Ovary (tissue), 9 donors: Measurements from ENCODE around the gene GLT8D1. TPM values are rescaled to one million over a fixed set of nuclear protein-coding genes. Genes with fewer than 3 reads are reported as not detected.
"Not testable (repeated sequence)": the region's sequence is repeated elsewhere in the genome, so short reads cannot be mapped to it uniquely, and the experiment has no call there.

Experiments
- DNase-seq, 5 donors: peaks; one replicate each; pipeline ENCODE4 v3.0.0-alpha.2; 2019 to 2020
- H3K27ac ChIP-seq, 2 donors: fragments of 200-600 bp; one replicate each; pipeline versions ENCODE4 v1.5.1 to v1.8.0; 2019 to 2022
- H3K27me3 ChIP-seq: fragments of 200-600 bp; one replicate; pipeline ENCODE4 v1.8.0; 2022
- H3K36me3 ChIP-seq: fragments of 200-600 bp; sonication (generic); one replicate; pipeline ENCODE4 v1.5.1; 2019
- H3K4me1 ChIP-seq: one replicate; pipeline ENCODE4 v1.8.1; 2013; ENCODE audit warnings: mild to moderate bottlenecking, moderate library complexity; ENCODE audit not compliant: insufficient read depth
- H3K4me3 ChIP-seq: fragments of 200-600 bp; sonication (generic); one replicate; pipeline ENCODE4 v1.5.1; 2017
- H3K9me3 ChIP-seq, 2 donors: fragments of 200-600 bp in 1 of 2; sonication (generic) in 1 of 2; one replicate each; pipeline versions ENCODE4 v1.5.1 to v1.8.1; 2013 to 2019; ENCODE audit warnings: mild to moderate bottlenecking in 1 of 2, moderate library complexity in 1 of 2
- CTCF ChIP-seq, 3 donors: fragments of 450-650 bp in 2 of 3; fragments of 200-600 bp in 1 of 3; IDR thresholded peaks; one replicate each; pipeline versions ENCODE4 v1.5.1 to v1.8.0; 2016 to 2022; ENCODE audit warnings: antibody characterized with exemption in 3 of 3, mild to moderate bottlenecking in 1 of 3
- EP300 ChIP-seq: sonication (generic); formaldehyde crosslinking; IDR thresholded peaks from one replicate; pipeline ENCODE4 v1.6.1; 2017; ENCODE audit warnings: antibody characterized with exemption
- POLR2A ChIP-seq: fragments of 450-650 bp; IDR thresholded peaks from one replicate; pipeline ENCODE4 v1.6.1; 2017; ENCODE audit warnings: antibody characterized with exemption, mild to moderate bottlenecking, moderate library complexity
- WGBS, 3 donors: extraction: QIAGEN DNeasy Blood & Tissue Kit in 1 of 3; methylation state at CpG; one replicate each; pipeline versions ENCODE4 v1.1.5 to v1.1.7; 2013 to 2017; 5-methylcytosine and 5-hydroxymethylcytosine counted together
- intact Hi-C, 4 donors: fragments of 100-400 bp; cut with DNase I; formaldehyde crosslinking; loops; one replicate each; pipeline versions ENCODE4 v1.11.0 to v1.15.1; 2022 to 2023
- polyA plus RNA-seq, 2 donors: library from polyadenylated mRNA; stranded (reverse); fragments of 200-250 nt in 1 of 2; fragments of 350-450 nt in 1 of 2; fragmentation: Illumina TruSeq in 1 of 2; extraction: RNeasy Lipid Tissue Mini Kit (QIAGEN cat#74804) in 1 of 2; gene quantifications; one replicate each; pipeline ENCODE4 v1.2.3, GENCODE V29; 2013 to 2014
- total RNA-seq, 7 donors: library from RNA; depleted of rRNA in 2 of 7; stranded (reverse); fragments of >200 nt in 2 of 7; fragmentation: NEBNext Ultra II Directional in 3 of 7; extraction: Animal tissue kit (Norgen Biotek cat#: 25700) in 3 of 7; gene quantifications; one replicate each; pipeline versions ENCODE4 v1.1.0 to v1.2.4, GENCODE V29; 2016 to 2023
- donor health status: DM: no; HTN: no; CAD: no; lungs with moderate emphysema.
- donor health status: DM: no; HTN: no; CAD: no.
- donor health status: Bipolar disorder and iron deficiency.
- donor health status: DM: yes; HTN: yes; CAD: no.
- donor health status: DM: no; HTN: no; CAD: no.
- donor health status: DM: yes; HTN: yes; CAD: no.

The GLT8D1 gene
- total and polyA plus RNA-seq, 9 donors = 42.3 to 72.9 (median 57.5) TPM

- intact Hi-C loops = no loop called here
- H3K27ac ChIP-seq = no peak overlapping the region
- no peaks in the 10 kb centered on the region for H3K27me3 ChIP-seq
- TF ChIP-seq EP300 = no peak
- no peak for TF ChIP-seq POLR2A
- no peak for TF ChIP-seq CTCF (IDR thresholded peaks at IDR 0.05)
- H3K36me3 ChIP-seq = no peaks in the 10 kb centered on the region
- H3K4me3 ChIP-seq = no peak overlapping the region
- no peaks in the 10 kb centered on the region for H3K4me1 ChIP-seq
- no peaks in the 10 kb centered on the region for H3K9me3 ChIP-seq
- no peak for DNase-seq
- 85 to 96% (median 85%) methylated on average over 10 of the region's 10 CpGs for WGBS, 3 donors
Measured at GRCh38 chr3:52733256-52733891, 27.8 kb upstream of the GLT8D1 start.

- Histone ChIP-seq H3K4me3 (no peak overlapping the region), H3K27me3 (no peaks in the 10 kb centered on the region), H3K36me3 (no peaks in the 10 kb centered on the region), H3K27ac (no peak overlapping the region), H3K4me1 (no peaks in the 10 kb centered on the region), H3K9me3 (no peaks in the 10 kb centered on the region)
- no peak for TF ChIP-seq POLR2A
- TF ChIP-seq EP300 = no peak
- TF ChIP-seq CTCF (IDR thresholded peaks at IDR 0.05) = no peak
- DNase-seq = no peak
- intact Hi-C loops = no loop called here
- 75 to 93% (median 80%) methylated on average over 14 of the region's 14 CpGs for WGBS, 3 donors
Measured at GRCh38 chr3:52731590-52731989, 26.0 kb upstream of the GLT8D1 start.

GRCh38 chr3:52730681-52731080 is 25.1 kb upstream of the GLT8D1 start:
- Histone ChIP-seq H3K36me3 (no peaks in the 10 kb centered on the region), H3K9me3 (no peaks in the 10 kb centered on the region), H3K27ac (no peak overlapping the region), H3K4me1 (no peaks in the 10 kb centered on the region), H3K27me3 (no peaks in the 10 kb centered on the region), H3K4me3 (no peak overlapping the region)
- intact Hi-C loops = no loop called here
- TF ChIP-seq POLR2A (no peak), EP300 (no peak), CTCF (IDR thresholded peaks at IDR 0.05) (no peak)
- DNase-seq = no peak

GRCh38 chr3:52728753-52729152 is 23.2 kb upstream of the GLT8D1 start:
- H3K27me3 ChIP-seq, H3K9me3 ChIP-seq, intact Hi-C loops, H3K4me3 ChIP-seq, H3K4me1 ChIP-seq, H3K27ac ChIP-seq, DNase-seq, H3K36me3 ChIP-seq: not testable (repeated sequence)
- 50 to 91% (median 90%) methylated on average over 3 of the region's 3 CpGs for WGBS, 3 donors

- H3K9me3 ChIP-seq = no peaks in the 10 kb centered on the region
- intact Hi-C loops = no loop called here
- TF ChIP-seq POLR2A (no peak), EP300 (no peak), CTCF (IDR thresholded peaks at IDR 0.05) (no peak)
- H3K4me1 ChIP-seq = no peaks in the 10 kb centered on the region
- H3K27ac ChIP-seq = no peak overlapping the region
- no peaks in the 10 kb centered on the region for H3K27me3 ChIP-seq
- 97 to 100% (median 100%) methylated on average over 1 of the region's 1 CpG for WGBS, 3 donors
- no peak overlapping the region for H3K4me3 ChIP-seq
- no peak for DNase-seq
- H3K36me3 ChIP-seq = no peaks in the 10 kb centered on the region
Measured at GRCh38 chr3:52724511-52724910, 18.9 kb upstream of the GLT8D1 start.
